GM11168 (cell line): Measurements from ENCODE around the gene PKN3.

Source experiments
- in situ Hi-C: fragments of 300-500 bp; cut with MboI; formaldehyde crosslinking; loops from one replicate; pipeline ENCODE4 v1.12.0; 2022; ENCODE audit warnings: low sequenced_read_pairs; ENCODE audit not compliant: unreplicated experiment

Gene PKN3

GRCh38 chr9:128713941-128714573, 11.8 kb downstream of the PKN3 start:
- in situ Hi-C loops, result no loop called here

DNA sequence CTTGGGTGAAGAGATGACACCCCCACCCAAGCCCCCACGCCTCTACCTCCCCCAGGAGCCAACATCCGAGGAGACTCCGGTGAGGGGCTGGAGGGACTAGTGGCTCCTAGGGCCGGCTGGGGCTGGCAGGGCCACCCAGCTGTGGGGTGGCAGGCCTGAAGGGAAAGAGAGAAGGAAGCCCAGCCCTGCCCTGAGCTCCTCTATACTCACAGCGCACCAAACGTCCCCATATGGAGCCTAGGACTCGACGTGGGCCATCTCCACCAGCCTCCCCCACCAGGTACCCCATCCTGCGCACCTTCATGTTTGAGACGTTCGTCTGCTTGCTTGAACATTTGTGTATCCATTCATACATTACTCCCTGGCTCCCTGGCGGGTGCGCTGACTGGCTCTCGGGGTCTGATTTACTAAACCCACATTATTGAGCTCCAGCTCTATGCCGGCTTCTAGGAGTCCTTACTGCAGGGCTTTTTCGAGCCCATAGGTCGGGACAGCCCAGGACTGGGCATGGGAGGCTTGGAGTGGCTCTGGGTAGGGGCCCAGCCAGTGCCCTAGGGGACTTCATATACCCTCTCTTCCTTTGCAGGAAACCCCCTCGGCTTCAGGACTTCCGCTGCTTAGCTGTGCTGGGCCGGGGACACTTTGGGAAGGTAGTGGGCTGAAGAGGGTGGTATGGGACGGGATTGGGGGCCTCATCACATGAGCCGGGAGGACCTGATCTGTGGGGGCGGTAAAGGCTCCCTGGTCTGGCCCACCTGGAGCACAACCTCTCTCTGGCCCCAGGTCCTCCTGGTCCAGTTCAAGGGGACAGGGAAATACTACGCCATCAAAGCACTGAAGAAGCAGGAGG, 12.5 kb downstream of the PKN3 start:
- in situ Hi-C loops, result no loop called here

DNA sequence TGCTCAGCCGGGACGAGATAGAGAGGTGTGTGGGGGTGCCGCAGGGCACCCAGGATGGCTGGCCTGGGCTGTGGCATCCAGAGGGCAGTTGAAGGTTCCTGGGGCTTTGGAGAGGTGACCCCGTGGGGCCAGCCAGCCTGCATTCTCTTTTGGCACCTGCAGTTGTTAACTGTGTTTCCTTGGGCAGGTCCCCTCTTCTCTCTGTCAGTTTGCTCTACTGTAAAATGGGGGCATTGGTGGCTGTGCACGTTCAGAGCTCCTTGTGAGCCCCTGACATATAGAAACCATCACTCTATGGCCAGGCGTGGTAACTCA, 13.1 kb downstream of the PKN3 start:
- in situ Hi-C loops, result no loop called here

DNA sequence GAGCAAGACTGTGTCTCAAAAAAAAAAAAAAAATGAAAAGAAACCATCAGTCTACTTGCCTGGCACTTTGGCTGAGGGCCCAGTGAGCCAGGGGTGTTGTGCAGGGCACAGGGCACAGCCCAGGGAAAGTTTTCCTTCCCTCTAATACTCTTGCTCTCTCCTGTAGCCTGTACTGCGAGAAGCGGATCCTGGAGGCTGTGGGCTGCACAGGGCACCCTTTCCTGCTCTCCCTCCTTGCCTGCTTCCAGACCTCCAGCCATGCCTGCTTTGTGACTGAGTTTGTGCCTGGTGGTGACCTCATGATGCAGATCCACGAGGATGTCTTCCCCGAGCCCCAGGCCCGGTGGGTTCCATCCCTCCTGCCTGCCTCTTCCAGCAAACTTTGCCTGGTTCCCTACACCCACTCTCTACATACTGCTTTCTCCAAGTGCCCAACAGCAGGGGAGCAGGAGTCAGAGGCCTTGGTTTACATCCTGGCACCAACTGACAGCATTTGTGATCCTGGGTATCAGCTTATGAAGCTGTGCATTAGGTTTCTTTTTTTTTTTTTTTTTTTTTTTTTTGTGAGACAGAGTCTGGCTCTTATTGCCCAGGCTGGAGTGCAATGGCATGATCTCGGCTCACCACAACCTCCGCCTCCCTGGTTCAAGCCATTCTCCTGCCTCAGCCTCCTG, 14.4 kb downstream of the PKN3 start:
- in situ Hi-C loops, result no loop called here

- in situ Hi-C loops, result no loop called here
Measured at GRCh38 chr9:128718047-128718446, 15.7 kb downstream of the PKN3 start.

- in situ Hi-C loops, result no loop called here
Measured at GRCh38 chr9:128718475-128718874, 16.2 kb downstream of the PKN3 start.

GRCh38 chr9:128719919-128720605, 17.8 kb downstream of the PKN3 start:
- in situ Hi-C loops, result no loop called here

DNA sequence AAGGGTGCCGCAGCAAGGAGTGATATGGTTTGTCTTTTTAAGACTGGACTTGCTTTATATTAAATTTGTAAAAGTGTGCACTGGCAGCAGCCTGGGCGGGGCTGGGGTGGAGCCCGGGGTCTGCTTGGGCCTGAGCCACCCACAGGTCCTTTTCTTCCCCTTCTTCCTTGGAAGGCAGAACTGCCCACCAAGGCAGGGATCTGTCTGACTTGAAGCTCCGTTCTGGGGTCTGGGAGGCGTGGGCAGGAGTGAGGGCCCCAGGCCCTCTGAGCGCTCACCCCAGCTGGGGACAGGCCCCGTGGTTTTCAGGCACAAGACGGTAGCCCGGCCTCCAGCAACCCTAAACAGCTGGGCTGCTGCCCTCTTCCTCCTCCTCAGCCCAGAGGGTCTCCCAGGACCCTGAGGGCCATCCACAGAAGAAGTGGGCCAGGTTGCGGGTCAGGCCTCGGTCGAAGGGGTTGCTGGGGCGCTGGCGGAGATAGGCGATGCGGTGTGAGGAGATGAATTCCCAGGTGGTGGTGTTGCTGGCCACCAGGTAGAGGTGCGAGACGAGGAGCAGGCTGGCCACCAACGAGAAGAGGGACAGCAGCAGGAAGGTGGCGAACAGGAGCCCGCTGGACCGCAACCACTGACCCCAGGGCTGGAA, 18.7 kb downstream of the PKN3 start:
- in situ Hi-C loops, result no loop called here

- in situ Hi-C loops, result no loop called here
Measured at GRCh38 chr9:128721487-128722010, 19.2 kb downstream of the PKN3 start.

DNA sequence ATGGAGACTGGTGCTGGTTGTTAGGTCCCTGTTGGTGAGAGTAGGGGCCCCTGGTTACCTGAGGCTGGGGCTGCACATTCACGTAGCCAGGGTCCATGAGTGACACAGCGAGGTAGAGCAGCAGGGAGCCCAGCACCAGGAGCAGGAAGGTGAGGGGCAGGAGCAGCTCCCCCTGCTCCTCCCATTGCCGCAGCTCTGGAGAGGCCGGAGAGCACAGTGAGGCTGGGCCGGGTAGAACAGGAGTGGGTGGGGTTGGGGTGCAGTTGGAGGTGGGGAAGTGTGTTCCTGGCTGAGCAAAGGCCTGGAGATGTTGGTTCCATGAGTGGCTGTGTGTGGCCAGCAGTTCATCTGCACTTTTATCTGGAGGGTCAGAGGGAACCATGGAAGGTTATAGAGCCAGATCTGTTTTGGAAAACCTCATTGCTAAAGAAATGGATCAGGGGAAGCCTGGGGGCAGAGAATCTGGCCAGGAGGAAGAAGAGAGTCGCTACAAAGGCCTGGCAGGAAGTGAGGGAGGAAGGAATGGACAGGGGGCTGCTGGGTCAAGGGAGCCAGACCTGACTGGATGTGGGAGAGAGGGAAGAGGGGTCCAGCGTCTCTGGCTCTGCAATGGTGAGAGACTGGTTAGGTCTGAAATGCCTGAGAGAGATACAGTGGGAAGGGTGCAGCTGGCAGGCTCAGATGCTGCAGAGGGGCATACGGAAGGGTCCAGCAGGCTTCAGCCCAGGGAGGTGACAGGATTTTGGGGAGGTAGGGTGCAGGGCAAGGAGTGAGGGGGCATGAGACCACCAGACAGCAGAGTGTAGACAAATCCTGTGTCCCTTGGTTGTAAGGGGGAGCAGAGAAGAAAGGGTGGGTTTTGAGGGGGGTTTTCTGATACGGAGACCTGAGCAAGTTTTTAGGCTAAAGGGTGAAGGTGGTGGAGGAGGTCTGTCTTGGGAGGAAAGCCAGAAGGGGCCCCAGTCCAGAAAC, 20.4 kb downstream of the PKN3 start:
- in situ Hi-C loops, result no loop called here

GRCh38 chr9:128723352-128723865, 21.1 kb downstream of the PKN3 start:
- in situ Hi-C loops, result no loop called here

- in situ Hi-C loops, result no loop called here
Measured at GRCh38 chr9:128723866-128724743, 21.8 kb downstream of the PKN3 start, which contains the start of gene ZDHHC12. Gene ZDHHC12, minus strand, starts transcription at chr9:128724127. Its CDS starts 34 bp downstream, at chr9:128724093.

GRCh38 chr9:128724744-128725211, 22.5 kb downstream of the PKN3 start:
- in situ Hi-C loops, result no loop called here

GRCh38 chr9:128727640-128728248, 25.4 kb downstream of the PKN3 start:
- in situ Hi-C loops, result no loop called here

DNA sequence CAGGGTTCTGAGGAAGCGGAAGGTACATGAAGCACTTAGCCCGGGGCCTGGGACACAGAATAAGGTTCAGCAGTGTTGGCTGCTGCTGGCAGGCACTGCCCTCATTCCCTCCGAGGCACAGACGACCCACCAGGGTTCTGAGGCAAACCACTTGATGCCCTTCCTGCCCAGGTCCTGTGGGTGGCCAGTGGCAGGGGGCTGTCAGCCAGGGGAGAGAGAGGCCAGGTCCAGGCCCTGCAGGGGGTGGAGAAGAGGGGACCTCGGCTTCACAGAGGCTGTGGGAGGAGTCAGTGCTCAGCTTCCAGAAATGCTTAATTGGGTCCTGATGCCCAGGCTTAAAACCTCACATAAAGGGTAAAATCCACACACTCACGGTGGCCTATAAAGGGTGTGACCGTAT, 26.0 kb downstream of the PKN3 start:
- in situ Hi-C loops, result no loop called here

DNA sequence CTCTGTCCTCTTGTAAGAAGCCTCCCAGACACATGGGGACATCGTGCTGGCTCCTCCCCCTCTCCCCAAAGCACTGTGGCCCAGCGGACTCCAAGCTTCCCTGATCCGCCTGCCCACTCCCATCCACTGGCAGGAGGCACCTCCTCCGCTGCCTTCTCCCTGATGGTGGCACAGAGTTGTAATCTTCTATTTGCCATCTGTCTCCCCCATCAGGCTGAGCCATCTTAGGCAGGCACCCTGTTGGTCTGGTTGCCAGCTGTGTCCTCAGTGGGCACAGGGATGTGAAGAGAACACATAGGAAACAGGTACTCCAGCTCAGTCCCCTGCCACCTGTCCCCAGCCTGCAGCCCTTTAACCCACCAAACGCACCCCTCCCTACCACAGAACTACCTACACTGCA, 27.0 kb downstream of the PKN3 start:
- in situ Hi-C loops, result no loop called here
